A673 (cell line): ENCODE measurements around the gene RECQL5.

Experiments used
- CTCF ChIP-seq: fragments of 300-800, 200-600 bp; sonication (generic); conservative IDR thresholded peaks from 2 replicates; pipeline ENCODE4 v1.5.1; 2017; ENCODE audit warnings: low read depth, mild to moderate bottlenecking, antibody characterized with exemption, low read length, moderate library complexity, mixed read lengths
- EZH2 ChIP-seq: fragments of 200-600 bp; sonication (generic); IDR thresholded peaks from 2 replicates; pipeline ENCODE4 v1.6.1; 2017; ENCODE audit warnings: borderline replicate concordance, low read depth, mild to moderate bottlenecking, mixed read lengths, antibody characterized with exemption, low read length; ENCODE audit not compliant: poor library complexity, severe bottlenecking

GRCh38 chr17:75584849-75585175, 82.1 kb downstream of the RECQL5 start:
- TF ChIP-seq CTCF (no peak), EZH2 (no peak)
